B cell (primary cell): Measurements from ENCODE around the gene DAP. TPM values are rescaled to one million over a fixed set of nuclear protein-coding genes. Genes with fewer than 3 reads are reported as not detected.

ENCODE experiments used
- ATAC-seq: fragments of 200-7000 bp; cut with Tn5 transposase; one replicate; pipeline ENCODE4 v1.10.0; 2021; ENCODE audit warnings: low read depth, mild to moderate bottlenecking, moderate number of reproducible peaks, moderate library complexity
- CTCF ChIA-PET: fragments of 350-600 bp; sonication (Branson Sonifier 250); formaldehyde crosslinking; loops from one replicate; lab custom pipeline; 2021; ENCODE audit warnings: antibody characterized with exemption, inconsistent platforms; lab: Charles Lee
- POLR2A ChIA-PET: fragments of 350-600 bp; sonication (Branson Sonifier 250); formaldehyde crosslinking; loops from one replicate; lab custom pipeline; 2021; ENCODE audit warnings: antibody characterized with exemption; lab: Charles Lee
- DNase-seq: peaks from one replicate; pipeline ENCODE4 v3.0.0; 2013
- H2AFZ ChIP-seq: 2 replicates; pipeline ENCODE4 v1.6.1; 2012; ENCODE audit warnings: mild to moderate bottlenecking, low read depth, low read length; ENCODE audit not compliant: insufficient read depth, poor library complexity, severe bottlenecking
- H3K27ac ChIP-seq, 2 donors: 1 replicate in 1 of 2; 2 replicates in 1 of 2; pipeline ENCODE4 v1.5.1; 2012 to 2013; ENCODE audit warnings: low read length in 2 of 2, mild to moderate bottlenecking in 2 of 2, moderate library complexity in 1 of 2
- H3K27me3 ChIP-seq, 4 experiments: fragments of 200-600 bp in 1 of 4; sonication (generic) in 1 of 4; replicated peaks in 1 of 4; 1 replicate in 2 of 4; 2 replicates in 2 of 4; pipeline versions ENCODE4 v1.6.1 to v1.7.0; 2013 to 2016; ENCODE audit warnings: low read length in 3 of 4, mild to moderate bottlenecking in 2 of 4, mixed read lengths in 1 of 4, moderate library complexity in 1 of 4; ENCODE audit not compliant: insufficient read depth in 4 of 4, control insufficient read depth in 3 of 4; ENCODE audit errors: control extremely low read depth in 1 of 4
- H3K36me3 ChIP-seq, 2 experiments: replicated peaks in 1 of 2; 1 replicate in 1 of 2; 2 replicates in 1 of 2; pipeline versions ENCODE4 v1.6.1 to v1.7.1; 2013; ENCODE audit warnings: low read length in 1 of 2; ENCODE audit not compliant: insufficient read depth in 2 of 2, control insufficient read depth in 1 of 2; ENCODE audit errors: control extremely low read depth in 1 of 2, extremely low read depth in 1 of 2
- H3K4me1 ChIP-seq, 2 donors: fragments of 200-600 bp in 1 of 2; sonication (generic) in 1 of 2; 1 replicate in 1 of 2; 2 replicates in 1 of 2; pipeline versions ENCODE4 v1.5.1 to v1.6.1; 2013 to 2017; ENCODE audit warnings: low read length in 2 of 2; ENCODE audit not compliant: control insufficient read depth in 2 of 2, insufficient read depth in 2 of 2
- H3K4me2 ChIP-seq: replicated peaks from 2 replicates; pipeline ENCODE3; 2012; ENCODE audit warnings: mild to moderate bottlenecking, low read depth, low read length; ENCODE audit not compliant: poor library complexity, severe bottlenecking
- H3K4me3 ChIP-seq, 5 experiments: fragments of 200-600 bp in 1 of 5; sonication (generic) in 1 of 5; 1 replicate in 3 of 5; 2 replicates in 2 of 5; pipeline versions ENCODE4 v1.5.1 to v1.7.0; 2011 to 2016; ENCODE audit warnings: low read length in 4 of 5, mild to moderate bottlenecking in 4 of 5, low read depth in 2 of 5, control low read depth in 1 of 5, moderate library complexity in 1 of 5; ENCODE audit not compliant: insufficient read depth in 1 of 5; ENCODE audit errors: control extremely low read depth in 1 of 5, extremely low read depth in 1 of 5
- H3K79me2 ChIP-seq: fragments of 200-600 bp; sonication (generic); one replicate; pipeline ENCODE4 v1.6.0; 2016; ENCODE audit warnings: low read length; ENCODE audit not compliant: control insufficient read depth, insufficient read depth
- H3K9ac ChIP-seq: fragments of 200-600 bp; sonication (generic); 2 replicates; pipeline ENCODE4 v1.6.1; 2017; ENCODE audit warnings: mild to moderate bottlenecking, low read length, moderate library complexity
- H3K9me3 ChIP-seq, 3 donors: one replicate each; pipeline versions ENCODE4 v1.6.1 to v1.7.1; 2013; ENCODE audit warnings: low read length in 2 of 3; ENCODE audit not compliant: control insufficient read depth in 2 of 3, insufficient read depth in 1 of 3; ENCODE audit errors: control extremely low read depth in 1 of 3
- H4K20me1 ChIP-seq: 2 replicates; pipeline ENCODE4 v1.6.0; 2012; ENCODE audit warnings: mild to moderate bottlenecking, low read length; ENCODE audit not compliant: insufficient read depth, control insufficient read depth, poor library complexity, severe bottlenecking
- H3K27ac Mint-ChIP-seq: one replicate; pipeline ENCODE4 v1.8.0; 2021; ENCODE audit warnings: mixed read lengths
- H3K27me3 Mint-ChIP-seq: one replicate; pipeline ENCODE4 v1.8.0; 2021; ENCODE audit warnings: mixed read lengths
- H3K4me1 Mint-ChIP-seq: one replicate; pipeline ENCODE4 v1.8.0; 2021; ENCODE audit warnings: mixed read lengths
- H3K4me3 Mint-ChIP-seq: one replicate; pipeline ENCODE4 v1.8.0; 2021; ENCODE audit warnings: mixed read lengths
- H3K9me3 Mint-ChIP-seq: one replicate; pipeline ENCODE4 v1.8.0; 2022; ENCODE audit warnings: mixed read lengths; ENCODE audit not compliant: insufficient read depth
- EZH2 ChIP-seq: IDR thresholded peaks from 2 replicates; pipeline ENCODE4 v1.6.1; 2012; ENCODE audit warnings: borderline replicate concordance, low read depth, mild to moderate bottlenecking, moderate library complexity, low read length; ENCODE audit not compliant: insufficient read depth, poor library complexity, severe bottlenecking
- WGBS: methylation state at CpG from one replicate; pipeline ENCODE4 v1.1.5; 2013; ENCODE audit warnings: missing lambda C conversion rate; ENCODE audit not compliant: insufficient coverage; 5-methylcytosine and 5-hydroxymethylcytosine counted together
- intact Hi-C: fragments of 100-400 bp; cut with micrococcal nuclease; formaldehyde crosslinking; loops from one replicate; pipeline ENCODE4 v1.10.0; 2022
- polyA plus RNA-seq: library from polyadenylated mRNA; depleted of rRNA; stranded (reverse); fragments of >200 nt; gene quantifications from 2 replicates; pipeline ENCODE4 v1.2.3, GENCODE V29; 2012
- total RNA-seq, 2 donors: library from RNA; stranded (reverse); fragments of 120-200 nt in 1 of 2; gene quantifications; 1 replicate in 1 of 2; 2 replicates in 1 of 2; pipeline versions ENCODE4 v1.2.3 to v1.2.4, GENCODE V29; 2013 to 2022
- TF ChIP-seq, protein P1 (sequence below): fragments of 200-600 bp; IDR thresholded peaks from one replicate; pipeline ENCODE4 v1.8.0; 2022; ENCODE audit warnings: antibody characterized with exemption, mild to moderate bottlenecking

DAP gene
- total and polyA plus RNA-seq, 2 donors (not counting 1 experiment from before 2014, with no cell fraction given), result 42.6 to 49.8 TPM

- H4K20me1 ChIP-seq, result peaks cover 5% of the 10 kb centered on the region
- intact Hi-C loops, result no loop called here
- no peak overlapping the region for H3K27ac ChIP-seq
- Mint-ChIP-seq H3K4me1 (peaks cover 41% of the 10 kb centered on the region), H3K9me3 (no peaks in the 10 kb centered on the region), H3K4me3 (no peak overlapping the region), H3K27me3 (no peaks in the 10 kb centered on the region), H3K27ac (no peak overlapping the region)
- no peak overlapping the region for H2AFZ ChIP-seq
- peaks cover 0 to 24% of the 10 kb centered on the region in 2 experiments for H3K36me3 ChIP-seq
- no peaks in the 10 kb centered on the region for H3K27me3 ChIP-seq
- H3K4me2 ChIP-seq, result no peak overlapping the region
- TF ChIP-seq, protein P1, sequence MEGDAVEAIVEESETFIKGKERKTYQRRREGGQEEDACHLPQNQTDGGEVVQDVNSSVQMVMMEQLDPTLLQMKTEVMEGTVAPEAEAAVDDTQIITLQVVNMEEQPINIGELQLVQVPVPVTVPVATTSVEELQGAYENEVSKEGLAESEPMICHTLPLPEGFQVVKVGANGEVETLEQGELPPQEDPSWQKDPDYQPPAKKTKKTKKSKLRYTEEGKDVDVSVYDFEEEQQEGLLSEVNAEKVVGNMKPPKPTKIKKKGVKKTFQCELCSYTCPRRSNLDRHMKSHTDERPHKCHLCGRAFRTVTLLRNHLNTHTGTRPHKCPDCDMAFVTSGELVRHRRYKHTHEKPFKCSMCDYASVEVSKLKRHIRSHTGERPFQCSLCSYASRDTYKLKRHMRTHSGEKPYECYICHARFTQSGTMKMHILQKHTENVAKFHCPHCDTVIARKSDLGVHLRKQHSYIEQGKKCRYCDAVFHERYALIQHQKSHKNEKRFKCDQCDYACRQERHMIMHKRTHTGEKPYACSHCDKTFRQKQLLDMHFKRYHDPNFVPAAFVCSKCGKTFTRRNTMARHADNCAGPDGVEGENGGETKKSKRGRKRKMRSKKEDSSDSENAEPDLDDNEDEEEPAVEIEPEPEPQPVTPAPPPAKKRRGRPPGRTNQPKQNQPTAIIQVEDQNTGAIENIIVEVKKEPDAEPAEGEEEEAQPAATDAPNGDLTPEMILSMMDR, result no peak
- TF ChIP-seq EZH2, result no peak
- 100% methylated on average over 4 of the region's 6 CpGs for WGBS
- DNase-seq, result no peak
- H3K9me3 ChIP-seq, result no peaks in the 10 kb centered on the region
- no peak overlapping the region for H3K9ac ChIP-seq
- ChIA-PET POLR2A (no interaction called here), CTCF (no interaction called here)
- peaks cover 16 to 25% of the 10 kb centered on the region in 2 donors for H3K4me1 ChIP-seq
- H3K79me2 ChIP-seq, result peaks cover 4% of the 10 kb centered on the region
- H3K4me3 ChIP-seq, result no peak overlapping the region
- no peak for ATAC-seq
Observed at GRCh38 chr5:10728679-10729078, 32.4 kb downstream of the DAP start.

DNA sequence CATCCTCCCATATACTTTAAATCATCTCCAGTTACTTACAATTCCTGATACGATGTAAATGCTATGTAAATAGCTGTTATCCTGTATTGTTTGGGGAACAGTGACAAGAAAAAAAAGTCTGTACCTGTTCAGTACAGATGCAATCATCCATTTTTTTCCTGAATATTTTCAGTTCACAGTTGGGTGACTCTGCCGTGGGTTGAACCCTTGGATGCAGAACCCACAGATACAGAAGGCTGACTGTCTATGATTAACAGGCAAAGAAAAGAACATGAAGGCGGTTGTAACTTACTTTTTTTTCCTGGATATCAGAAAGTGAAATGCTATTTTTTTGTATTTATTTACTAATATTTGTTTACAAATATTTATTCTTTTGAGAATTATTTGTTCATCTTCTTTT is 33.2 kb downstream of the DAP start:
- H3K4me2 ChIP-seq, result no peak overlapping the region

More for the DNA sequence above, 33.2 kb downstream of the DAP start:
- peaks cover 8 to 17% of the 10 kb centered on the region in 2 donors for H3K4me1 ChIP-seq
- no peak for ATAC-seq
- H3K9me3 Mint-ChIP-seq, result no peaks in the 10 kb centered on the region
- no peaks in the 10 kb centered on the region for H3K27me3 ChIP-seq
- H2AFZ ChIP-seq, result no peak overlapping the region
- intact Hi-C loops, result no loop called here
- POLR2A ChIA-PET, result no interaction called here
- H3K27ac ChIP-seq, result no peak overlapping the region
- H3K9me3 ChIP-seq, result no peaks in the 10 kb centered on the region
- no CpG with 5 or more reads among the region's 3 CpGs for whole genome bisulfite sequencing
- no peak for TF ChIP-seq EZH2
- TF ChIP-seq, protein P1, result no peak
- H3K9ac ChIP-seq, result no peak overlapping the region
- no peak overlapping the region for H3K27ac Mint-ChIP-seq
- DNase-seq, result no peak
- peaks cover 3% of the 10 kb centered on the region for H3K79me2 ChIP-seq
- H3K4me3 ChIP-seq, result no peak overlapping the region
- peaks cover 0 to 22% of the 10 kb centered on the region in 2 experiments for H3K36me3 ChIP-seq
- no peaks in the 10 kb centered on the region for H3K27me3 Mint-ChIP-seq
- no peak overlapping the region for H3K4me3 Mint-ChIP-seq
- H3K4me1 Mint-ChIP-seq, result peaks cover 33% of the 10 kb centered on the region
- CTCF ChIA-PET, result no interaction called here
- peaks cover 5% of the 10 kb centered on the region for H4K20me1 ChIP-seq
